ENCODE measurements around the gene DLG1. TPM values are rescaled to one million over a fixed set of nuclear protein-coding genes. Genes with fewer than 3 reads are reported as not detected.

The DLG1 gene
- total and polyA plus RNA-seq, 12 donors: 14.1 to 74.6 (median 58.4) TPM

- DNase-seq: peak in 2 of 7 donors; percentile 16 to 50
- Histone ChIP-seq H3K4me1 (replicated peaks in 1 of 2) (peaks cover 0 to 20% of the 10 kb centered on the region in 2 donors), H3K36me3 (replicated peaks in 1 of 2) (no peaks in the 10 kb centered on the region), H3K9me3 (replicated peaks in 1 of 3) (no peaks in the 10 kb centered on the region), H3K4me3 (no peak overlapping the region), H3K27me3 (peaks cover 48% of the 10 kb centered on the region), H3K27ac (no peak overlapping the region)
- 86 to 92% (median 89%) methylated on average over 8 to 9 of the region's 9 CpGs for WGBS, 4 donors
- TF ChIP-seq POLR2A (IDR thresholded peaks at IDR 0.05) (no peak), CTCF (IDR thresholded peaks at IDR 0.05) (no peak)
- intact Hi-C loops (cut with DNase I): no loop called here
Observed at GRCh38 chr3:197026481-197026866, 271.9 kb downstream of the DLG1 start.

GRCh38 chr3:197025736-197026480 is 272.5 kb downstream of the DLG1 start:
- H3K27me3 ChIP-seq: peaks cover 54% of the 10 kb centered on the region
- intact Hi-C loops (cut with DNase I): no loop called here
- H3K27ac ChIP-seq: no peak overlapping the region
- DNase-seq: peak in 2 of 7 donors; percentile 18 to 48
- peaks cover 0 to 16% of the 10 kb centered on the region in 2 donors for H3K4me1 ChIP-seq (replicated peaks in 1 of 2)
- no peak overlapping the region for H3K4me3 ChIP-seq
- 88 to 91% (median 89%) methylated on average over 11 to 21 of the region's 21 CpGs for WGBS, 4 donors
- H3K36me3 ChIP-seq (replicated peaks in 1 of 2): no peaks in the 10 kb centered on the region
- no peaks in the 10 kb centered on the region for H3K9me3 ChIP-seq (replicated peaks in 1 of 3)
- TF ChIP-seq CTCF (IDR thresholded peaks at IDR 0.05) (no peak), POLR2A (IDR thresholded peaks at IDR 0.05) (no peak)

- Histone ChIP-seq H3K4me3 (no peak overlapping the region), H3K9me3 (replicated peaks in 1 of 3) (no peaks in the 10 kb centered on the region), H3K27ac (no peak overlapping the region), H3K4me1 (replicated peaks in 1 of 2) (peaks cover 0 to 16% of the 10 kb centered on the region in 2 donors), H3K27me3 (peaks cover 54% of the 10 kb centered on the region), H3K36me3 (replicated peaks in 1 of 2) (no peaks in the 10 kb centered on the region)
- intact Hi-C loops (cut with DNase I): no loop called here
- WGBS, 4 donors: 87 to 89% (median 88%) methylated on average over 16 to 28 of the region's 28 CpGs
- TF ChIP-seq POLR2A (IDR thresholded peaks at IDR 0.05): no peak
- TF ChIP-seq CTCF (IDR thresholded peaks at IDR 0.05): no peak
- peak in 2 of 7 donors; percentile 17 to 43 for DNase-seq
Observed at GRCh38 chr3:197024881-197025735, 273.3 kb downstream of the DLG1 start.

GRCh38 chr3:197023998-197024651 is 274.3 kb downstream of the DLG1 start:
- no peak for TF ChIP-seq POLR2A (IDR thresholded peaks at IDR 0.05)
- no peak for TF ChIP-seq CTCF (IDR thresholded peaks at IDR 0.05)
- Histone ChIP-seq H3K27me3 (peaks cover 47% of the 10 kb centered on the region), H3K9me3 (replicated peaks in 1 of 3) (no peaks in the 10 kb centered on the region), H3K36me3 (replicated peaks in 1 of 2) (no peaks in the 10 kb centered on the region), H3K4me3 (no peak overlapping the region), H3K27ac (no peak overlapping the region), H3K4me1 (replicated peaks in 1 of 2) (peaks cover 0 to 7% of the 10 kb centered on the region in 2 donors)
- peak in 2 of 7 donors; percentile 19 to 50 for DNase-seq
- 67 to 82% (median 71%) methylated on average over 14 to 36 of the region's 36 CpGs for WGBS, 4 donors
- intact Hi-C loops (cut with DNase I): no loop called here

All from adrenal gland (tissue), 12 donors.